ENCODE measurements around the gene KLHL29. TPM values are rescaled to one million over a fixed set of nuclear protein-coding genes. Genes with fewer than 3 reads are reported as not detected.
"Not testable (repeated sequence)": the region's sequence is repeated elsewhere in the genome, so short reads cannot be mapped to it uniquely, and the experiment has no call there.

KLHL29 gene
- total RNA-seq, 4 donors from 2014 or later: 2.2 to 3.3 (median 2.7) TPM

DNA sequence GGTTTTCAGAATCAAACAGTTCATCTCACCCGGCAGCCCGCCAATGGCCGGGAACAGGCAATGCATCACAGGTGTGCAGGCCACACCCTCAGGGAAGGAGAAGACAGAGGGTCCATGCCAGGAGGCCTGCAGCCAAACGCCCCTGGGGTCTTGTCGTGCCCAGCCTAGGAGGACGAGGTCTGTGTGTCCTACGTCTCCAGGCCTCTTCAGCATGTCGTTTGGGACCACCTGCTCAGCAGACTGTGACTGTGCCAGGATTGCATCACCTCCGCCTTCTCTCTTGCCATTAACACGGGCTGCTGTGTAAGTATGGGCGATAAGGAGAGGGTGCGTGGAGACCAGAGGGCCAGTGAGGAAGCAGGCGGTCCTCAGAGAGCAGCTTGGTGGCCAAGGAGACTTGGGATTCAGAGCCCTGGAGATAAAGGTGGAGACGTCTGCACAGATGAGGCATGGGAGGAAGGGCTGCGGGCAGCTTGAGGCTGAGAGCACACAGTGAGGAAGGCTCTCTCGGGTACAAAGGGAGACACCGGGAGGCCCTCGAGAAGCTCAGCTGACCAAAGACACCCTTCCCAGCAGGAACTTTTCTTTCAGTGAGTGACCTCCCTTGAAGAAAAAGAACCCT, 37.4 kb upstream of the KLHL29 start:
- Histone ChIP-seq H3K4me1 (peaks cover 0 to 10% of the 10 kb centered on the region in 2 donors), H3K36me3 (no peaks in the 10 kb centered on the region), H3K27me3 (no peaks in the 10 kb centered on the region), H3K4me3 (replicated peaks in 1 of 3) (no peak overlapping the region), H3K27ac (no peak overlapping the region), H3K9me3 (no peaks in the 10 kb centered on the region)
- no peak for DNase-seq
- intact Hi-C loops (cut with DNase I): no loop called here
- WGBS, 2 donors: 79 to 84% methylated on average over 15 to 18 of the region's 18 CpGs
- TF ChIP-seq, protein P1, sequence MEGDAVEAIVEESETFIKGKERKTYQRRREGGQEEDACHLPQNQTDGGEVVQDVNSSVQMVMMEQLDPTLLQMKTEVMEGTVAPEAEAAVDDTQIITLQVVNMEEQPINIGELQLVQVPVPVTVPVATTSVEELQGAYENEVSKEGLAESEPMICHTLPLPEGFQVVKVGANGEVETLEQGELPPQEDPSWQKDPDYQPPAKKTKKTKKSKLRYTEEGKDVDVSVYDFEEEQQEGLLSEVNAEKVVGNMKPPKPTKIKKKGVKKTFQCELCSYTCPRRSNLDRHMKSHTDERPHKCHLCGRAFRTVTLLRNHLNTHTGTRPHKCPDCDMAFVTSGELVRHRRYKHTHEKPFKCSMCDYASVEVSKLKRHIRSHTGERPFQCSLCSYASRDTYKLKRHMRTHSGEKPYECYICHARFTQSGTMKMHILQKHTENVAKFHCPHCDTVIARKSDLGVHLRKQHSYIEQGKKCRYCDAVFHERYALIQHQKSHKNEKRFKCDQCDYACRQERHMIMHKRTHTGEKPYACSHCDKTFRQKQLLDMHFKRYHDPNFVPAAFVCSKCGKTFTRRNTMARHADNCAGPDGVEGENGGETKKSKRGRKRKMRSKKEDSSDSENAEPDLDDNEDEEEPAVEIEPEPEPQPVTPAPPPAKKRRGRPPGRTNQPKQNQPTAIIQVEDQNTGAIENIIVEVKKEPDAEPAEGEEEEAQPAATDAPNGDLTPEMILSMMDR (IDR thresholded peaks at IDR 0.05): no peak
- no peak for TF ChIP-seq POLR2A (IDR thresholded peaks at IDR 0.05)

DNA sequence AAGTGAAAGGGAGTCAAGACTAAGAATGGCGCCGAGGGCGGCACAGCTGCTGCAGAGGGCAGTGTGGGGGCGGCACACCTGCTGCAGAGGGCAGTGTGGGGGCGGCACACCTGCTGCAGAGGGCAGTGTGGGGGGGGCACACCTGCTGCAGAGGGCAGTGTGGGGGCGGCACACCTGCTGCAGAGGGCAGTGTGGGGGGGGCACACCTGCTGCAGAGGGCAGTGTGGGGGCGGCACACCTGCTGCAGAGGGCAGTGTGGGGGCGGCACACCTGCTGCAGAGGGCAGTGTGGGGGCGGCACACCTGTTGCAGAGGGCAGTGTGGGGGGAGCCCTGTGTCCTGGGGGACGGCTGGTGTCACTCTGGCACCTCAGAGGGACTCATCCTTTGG, 36.9 kb upstream of the KLHL29 start:
- peaks cover 0 to 10% of the 10 kb centered on the region in 2 donors for H3K4me1 ChIP-seq
- WGBS, 2 donors: 89 to 94% methylated on average over 6 of the region's 10 CpGs
- DNase-seq; H3K27me3 ChIP-seq; intact Hi-C loops (cut with DNase I); H3K4me3 ChIP-seq (replicated peaks in 1 of 3); H3K36me3 ChIP-seq; H3K27ac ChIP-seq; H3K9me3 ChIP-seq: not testable (repeated sequence)

DNA sequence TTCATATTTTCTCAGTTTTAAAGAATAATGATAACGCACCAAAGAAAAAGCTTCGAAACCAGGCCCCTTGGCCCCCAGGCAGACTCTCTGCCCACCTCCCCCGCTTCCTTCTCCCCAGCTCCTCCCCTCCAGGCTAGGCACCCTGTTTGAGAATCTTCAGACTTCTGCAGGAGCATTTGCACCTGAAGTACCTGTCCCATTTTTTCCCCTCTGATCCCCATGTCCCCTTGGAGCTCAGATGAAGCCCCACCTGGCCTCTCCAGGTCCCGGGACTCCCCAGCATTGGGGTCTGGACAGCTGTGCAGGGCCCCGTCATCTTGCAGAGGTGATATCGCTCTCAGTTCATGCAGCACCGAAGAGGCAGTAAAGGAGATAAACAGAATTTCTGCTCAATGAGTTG, 35.5 kb upstream of the KLHL29 start:
- H3K36me3 ChIP-seq: no peaks in the 10 kb centered on the region
- 96% methylated on average over 7 of the region's 7 CpGs for WGBS, 2 donors
- H3K4me3 ChIP-seq (replicated peaks in 1 of 3): no peak overlapping the region
- H3K4me1 ChIP-seq: peaks cover 0 to 10% of the 10 kb centered on the region in 2 donors
- DNase-seq: no peak
- no peaks in the 10 kb centered on the region for H3K27me3 ChIP-seq
- TF ChIP-seq POLR2A (IDR thresholded peaks at IDR 0.05): no peak
- TF ChIP-seq, protein P1 (IDR thresholded peaks at IDR 0.05): no peak
- intact Hi-C loops (cut with DNase I): no loop called here
- no peak overlapping the region for H3K27ac ChIP-seq
- H3K9me3 ChIP-seq: no peaks in the 10 kb centered on the region

DNA sequence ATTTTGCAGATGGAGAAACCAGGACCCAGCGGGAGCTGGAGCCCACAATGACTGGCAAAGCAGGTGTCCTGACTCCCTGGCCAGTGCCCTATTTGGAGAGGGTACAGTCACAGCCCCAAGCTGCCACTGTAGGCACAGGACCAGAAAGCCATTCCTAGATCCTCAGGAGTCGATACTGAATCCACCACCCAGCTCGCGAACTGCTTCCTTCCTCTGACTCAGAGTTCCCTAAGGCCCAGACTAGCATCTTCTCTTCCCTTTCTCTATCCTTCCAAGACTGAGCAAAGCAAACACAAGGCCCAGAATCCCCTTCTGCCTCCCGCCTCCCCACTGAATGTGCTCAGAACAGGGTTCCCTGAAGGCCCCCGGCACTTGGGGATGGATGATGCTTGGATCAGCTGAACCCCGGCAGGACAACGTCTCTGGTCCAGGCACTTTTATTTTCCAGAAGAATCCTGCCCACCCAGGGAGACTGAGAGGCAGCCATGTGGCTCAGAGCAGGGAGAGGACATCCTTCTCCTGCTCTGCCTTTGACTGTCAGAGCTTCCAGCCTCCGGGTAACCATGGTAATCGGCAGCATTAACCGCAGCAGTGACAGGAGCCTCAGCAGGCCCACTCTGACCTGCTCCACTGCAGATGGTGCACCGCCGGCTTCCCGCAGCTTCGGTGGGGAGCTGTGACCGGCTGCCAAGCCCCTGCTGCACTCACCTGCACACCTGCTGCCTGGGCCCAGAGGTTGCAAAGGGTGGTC, 34.8 kb upstream of the KLHL29 start:
- no peak overlapping the region for H3K27ac ChIP-seq
- H3K9me3 ChIP-seq: no peaks in the 10 kb centered on the region
- intact Hi-C loops (cut with DNase I): no loop called here
- H3K4me3 ChIP-seq (replicated peaks in 1 of 3): no peak overlapping the region
- 87% methylated on average over 13 to 15 of the region's 16 CpGs for WGBS, 2 donors
- H3K36me3 ChIP-seq: no peaks in the 10 kb centered on the region
- peaks cover 0 to 10% of the 10 kb centered on the region in 2 donors for H3K4me1 ChIP-seq
- TF ChIP-seq, protein P1 (IDR thresholded peaks at IDR 0.05): no peak
- TF ChIP-seq POLR2A (IDR thresholded peaks at IDR 0.05): no peak
- DNase-seq: no peak
- no peaks in the 10 kb centered on the region for H3K27me3 ChIP-seq

DNA sequence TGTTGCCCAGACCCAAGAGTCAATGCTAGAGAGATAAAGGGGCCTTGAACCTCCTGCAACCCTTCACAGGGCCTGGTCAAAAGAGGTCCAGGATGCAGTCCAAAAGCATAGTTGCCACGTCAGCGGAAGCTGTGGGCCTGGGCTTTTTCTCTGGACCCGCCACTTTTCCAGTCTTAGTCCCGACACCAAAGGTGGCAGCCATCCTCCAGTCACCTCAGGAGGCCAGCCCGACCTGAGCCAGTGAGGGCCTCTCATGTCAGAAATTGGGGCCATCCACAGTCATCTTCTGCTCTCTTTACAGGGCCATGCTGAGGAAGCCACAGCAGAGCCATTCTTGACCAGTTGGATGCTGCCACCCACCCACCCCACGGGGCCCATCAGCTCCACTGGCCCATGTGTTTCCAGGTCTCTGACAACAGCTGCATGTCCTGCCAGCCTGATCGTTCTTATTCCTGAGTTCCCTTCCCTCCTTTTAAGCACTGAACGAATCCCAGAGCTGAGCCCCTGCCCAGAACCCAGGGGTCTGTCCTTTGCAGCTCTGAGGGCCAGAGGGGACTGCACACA, 34.1 kb upstream of the KLHL29 start:
- 75 to 82% methylated on average over 7 to 8 of the region's 8 CpGs for WGBS, 2 donors
- DNase-seq: no peak

More for the DNA sequence above, 34.1 kb upstream of the KLHL29 start:
- Histone ChIP-seq H3K4me1 (peaks cover 0 to 10% of the 10 kb centered on the region in 2 donors), H3K27me3 (no peaks in the 10 kb centered on the region), H3K36me3 (no peaks in the 10 kb centered on the region), H3K9me3 (no peaks in the 10 kb centered on the region), H3K4me3 (replicated peaks in 1 of 3) (no peak overlapping the region), H3K27ac (peak overlapping the region in 1 of 3 donors; percentile 21)
- TF ChIP-seq, protein P1 (IDR thresholded peaks at IDR 0.05): no peak
- intact Hi-C loops (cut with DNase I): no loop called here

All from thyroid gland (tissue), 4 donors.